ELF-1 (cell line): ENCODE results near the gene ARHGEF4.

ENCODE experiments used
- DNase-seq: peaks from one replicate; pipeline ENCODE4 v3.0.0-alpha.2; 2016; ENCODE audit warnings: low read depth, low spot score

Gene ARHGEF4

GRCh38 chr2:130918393-130918792 is 81.7 kb downstream of the ARHGEF4 start:
- no peak for DNase-seq

- DNase-seq = peak; percentile 84
These were observed 83.9 kb downstream of the ARHGEF4 start for GRCh38 chr2:130920415-130921163.

GRCh38 chr2:130921164-130921476 is 84.4 kb downstream of the ARHGEF4 start:
- DNase-seq = no peak

- DNase-seq = no peak
These were observed 85.7 kb downstream of the ARHGEF4 start for GRCh38 chr2:130922417-130922816.

GRCh38 chr2:130928385-130928784 is 91.7 kb downstream of the ARHGEF4 start:
- no peak for DNase-seq

GRCh38 chr2:130930740-130931659 is 94.3 kb downstream of the ARHGEF4 start:
- no peak for DNase-seq

- DNase-seq = no peak
These were observed 96.8 kb downstream of the ARHGEF4 start for GRCh38 chr2:130933501-130933900.

GRCh38 chr2:130936451-130936850 is 99.7 kb downstream of the ARHGEF4 start:
- DNase-seq = no peak

- DNase-seq = no peak
These were observed 111.3 kb downstream of the ARHGEF4 start for GRCh38 chr2:130947967-130948366.

- no peak for DNase-seq
These were observed 113.2 kb downstream of the ARHGEF4 start for GRCh38 chr2:130949954-130950353.

GRCh38 chr2:130951018-130951417 is 114.3 kb downstream of the ARHGEF4 start:
- no peak for DNase-seq

GRCh38 chr2:130954873-130955272 is 118.2 kb downstream of the ARHGEF4 start:
- DNase-seq = no peak

GRCh38 chr2:130957915-130958314 is 121.2 kb downstream of the ARHGEF4 start:
- no peak for DNase-seq

GRCh38 chr2:130963196-130963848 is 126.6 kb downstream of the ARHGEF4 start:
- no peak for DNase-seq

- DNase-seq = peak; percentile 89
These were observed 127.4 kb downstream of the ARHGEF4 start for GRCh38 chr2:130963849-130964793.

GRCh38 chr2:130964931-130965330 is 128.2 kb downstream of the ARHGEF4 start:
- DNase-seq = no peak

- no peak for DNase-seq
These were observed 129.5 kb downstream of the ARHGEF4 start for GRCh38 chr2:130966149-130966774.

GRCh38 chr2:130966775-130967490 is 130.2 kb downstream of the ARHGEF4 start:
- DNase-seq = no peak

GRCh38 chr2:130972410-130972809 is 135.7 kb downstream of the ARHGEF4 start:
- no peak for DNase-seq

GRCh38 chr2:130975729-130976128 is 139.0 kb downstream of the ARHGEF4 start:
- no peak for DNase-seq
